Neural cell (in vitro differentiated cells): ENCODE data around the gene KCTD12. TPM values are rescaled to one million over a fixed set of nuclear protein-coding genes. Genes with fewer than 3 reads are reported as not detected.

Experiments
- H2AFZ ChIP-seq: fragments of 200-600, 300-800 bp; sonication (generic), shearing (Covaris generic); 2 replicates; pipeline ENCODE4 v1.6.0; 2014; ENCODE audit warnings: low read depth, mild to moderate bottlenecking, antibody characterized with exemption, low read length, moderate library complexity
- H3F3A ChIP-seq: fragments of 200-600 bp; shearing (Covaris generic); 2 replicates; pipeline ENCODE4 v1.6.1; 2016; ENCODE audit warnings: mild to moderate bottlenecking, moderate library complexity, mixed read lengths, antibody characterized with exemption, low read length; ENCODE audit not compliant: insufficient read depth, poor library complexity, severe bottlenecking
- H3K27ac ChIP-seq: fragments of 200-600, 300-800 bp; sonication (generic), shearing (Covaris generic); 2 replicates; pipeline ENCODE4 v1.5.1; 2014; ENCODE audit warnings: mild to moderate bottlenecking, low read length, moderate library complexity
- H3K27me3 ChIP-seq: fragments of 300-800, 200-600 bp; sonication (generic), shearing (Covaris generic); 2 replicates; pipeline ENCODE4 v1.6.0; 2014; ENCODE audit warnings: mild to moderate bottlenecking, low read depth, low read length, moderate library complexity; ENCODE audit not compliant: insufficient read depth
- H3K36me3 ChIP-seq: fragments of 300-800, 200-600 bp; sonication (generic), shearing (Covaris generic); 2 replicates; pipeline ENCODE4 v1.5.1; 2014; ENCODE audit warnings: mild to moderate bottlenecking, antibody characterized with exemption, low read length, moderate library complexity; ENCODE audit not compliant: insufficient read depth
- H3K4me2 ChIP-seq: fragments of 300-800, 200-600 bp; sonication (generic), shearing (Covaris generic); 2 replicates; pipeline ENCODE4 v1.6.0; 2014; ENCODE audit warnings: mild to moderate bottlenecking, low read length
- H3K4me3 ChIP-seq: fragments of 300-800, 200-600 bp; sonication (generic), shearing (Covaris generic); 2 replicates; pipeline ENCODE4 v1.5.1; 2014; ENCODE audit warnings: mild to moderate bottlenecking, low read length, moderate library complexity
- H3K79me2 ChIP-seq: fragments of 200-600 bp; shearing (Covaris generic); replicated peaks from 2 replicates; pipeline ENCODE4 v1.6.0; 2014; ENCODE audit warnings: mild to moderate bottlenecking, low read length, moderate library complexity; ENCODE audit not compliant: insufficient read depth
- H3K9ac ChIP-seq: fragments of 300-800, 200-600 bp; sonication (generic), shearing (Covaris generic); 2 replicates; pipeline ENCODE4 v1.6.1; 2016; ENCODE audit warnings: mild to moderate bottlenecking, low read length, mixed read lengths
- H3K9me2 ChIP-seq: fragments of 200-600 bp; shearing (Covaris generic); 2 replicates; pipeline ENCODE4 v1.6.1; 2016; ENCODE audit warnings: mild to moderate bottlenecking, low read length, mixed read lengths; ENCODE audit not compliant: insufficient read depth
- H3K9me3 ChIP-seq: fragments of 200-600, 300-800 bp; sonication (generic), shearing (Covaris generic); 2 replicates; pipeline ENCODE4 v1.6.1; 2016; ENCODE audit warnings: mild to moderate bottlenecking, mixed run types, low read length, moderate library complexity, mixed read lengths
- H4K20me1 ChIP-seq: fragments of 200-600 bp; shearing (Covaris generic); 2 replicates; pipeline ENCODE4 v1.6.1; 2016; ENCODE audit warnings: mild to moderate bottlenecking, mixed run types; ENCODE audit not compliant: insufficient read depth
- CTCF ChIP-seq: fragments of 450-650 bp; IDR thresholded peaks from 2 replicates; pipeline ENCODE4 v1.5.1; 2014; ENCODE audit warnings: antibody characterized with exemption, mild to moderate bottlenecking, moderate library complexity; ENCODE audit not compliant: poor library complexity, severe bottlenecking
- EP300 ChIP-seq: fragments of 450-650 bp; conservative IDR thresholded peaks from 2 replicates; pipeline ENCODE4 v1.6.1; 2014; ENCODE audit warnings: antibody characterized with exemption, mild to moderate bottlenecking, moderate library complexity; ENCODE audit not compliant: poor library complexity, severe bottlenecking
- EZH2 ChIP-seq: fragments of 200-600, 300-800 bp; shearing (Covaris generic), sonication (generic); IDR thresholded peaks from 2 replicates; pipeline ENCODE4 v1.6.1; 2014; ENCODE audit warnings: antibody characterized with exemption, low read length, borderline replicate concordance, mild to moderate bottlenecking; ENCODE audit not compliant: insufficient read depth, poor library complexity, severe bottlenecking
- MXI1 ChIP-seq: fragments of 450-650 bp; conservative IDR thresholded peaks from 2 replicates; pipeline ENCODE4 v1.6.1; 2014; ENCODE audit warnings: antibody characterized with exemption, mild to moderate bottlenecking; ENCODE audit not compliant: poor library complexity, severe bottlenecking
- POLR2AphosphoS5 ChIP-seq: IDR thresholded peaks from 2 replicates; pipeline ENCODE4 v1.6.1; 2012
- RAD21 ChIP-seq: fragments of 450-650 bp; conservative IDR thresholded peaks from 2 replicates; pipeline ENCODE4 v1.6.1; 2014; ENCODE audit warnings: antibody characterized with exemption, mild to moderate bottlenecking, moderate library complexity
- REST ChIP-seq: IDR thresholded peaks from 2 replicates; pipeline ENCODE4 v1.6.1; 2012; ENCODE audit warnings: borderline replicate concordance
- SMC3 ChIP-seq: fragments of 450-650 bp; conservative IDR thresholded peaks from 2 replicates; pipeline ENCODE4 v1.6.1; 2014; ENCODE audit warnings: antibody characterized with exemption, mild to moderate bottlenecking, moderate library complexity; ENCODE audit not compliant: poor library complexity
- TAF1 ChIP-seq: IDR thresholded peaks from 2 replicates; pipeline ENCODE4 v1.6.1; 2012; ENCODE audit warnings: low read depth
- polyA plus RNA-seq: library from polyadenylated mRNA; depleted of rRNA; stranded (reverse); fragments of >200 nt; gene quantifications from 2 replicates; pipeline ENCODE4 v1.2.3, GENCODE V29; 2014

Gene KCTD12
- polyA plus RNA-seq, 1 donor from 2014 or later = 2.7 TPM

- H3K27ac ChIP-seq = no peak overlapping the region
- no peaks in the 10 kb centered on the region for H3K27me3 ChIP-seq
- H3K36me3 ChIP-seq = no peaks in the 10 kb centered on the region
- H2AFZ ChIP-seq = no peak overlapping the region
- no peaks in the 10 kb centered on the region for H3F3A ChIP-seq
- H3K4me3 ChIP-seq = no peak overlapping the region
- no peaks in the 10 kb centered on the region for H3K9me2 ChIP-seq
- H3K9ac ChIP-seq = no peak overlapping the region
- H4K20me1 ChIP-seq = no peaks in the 10 kb centered on the region
- TF ChIP-seq TAF1 = no peak
- TF ChIP-seq MXI1 = no peak
- no peak for TF ChIP-seq CTCF
- TF ChIP-seq SMC3 = no peak
- no peak for TF ChIP-seq REST
- no peak for TF ChIP-seq EZH2
- no peak for TF ChIP-seq RAD21
- no peak for TF ChIP-seq EP300
- no peak for TF ChIP-seq POLR2AphosphoS5
- H3K79me2 ChIP-seq = no peaks in the 10 kb centered on the region
- no peak overlapping the region for H3K4me2 ChIP-seq
- H3K9me3 ChIP-seq = no peaks in the 10 kb centered on the region
Measured at GRCh38 chr13:76851961-76852360, 34.2 kb downstream of the KCTD12 start.

GRCh38 chr13:76849493-76849892 lies 36.7 kb downstream of the KCTD12 start:
- TF ChIP-seq MXI1 = no peak
- no peak for TF ChIP-seq REST
- no peak for TF ChIP-seq CTCF
- no peak for TF ChIP-seq SMC3
- TF ChIP-seq EZH2 = no peak
- no peak for TF ChIP-seq EP300
- no peak for TF ChIP-seq TAF1
- TF ChIP-seq POLR2AphosphoS5 = no peak
- no peak for TF ChIP-seq RAD21
- Histone ChIP-seq H3F3A (no peaks in the 10 kb centered on the region), H3K27ac (no peak overlapping the region), H3K4me3 (no peak overlapping the region), H3K36me3 (no peaks in the 10 kb centered on the region), H3K9ac (no peak overlapping the region), H3K4me2 (no peak overlapping the region), H3K9me3 (no peaks in the 10 kb centered on the region), H3K27me3 (no peaks in the 10 kb centered on the region), H3K79me2 (no peaks in the 10 kb centered on the region), H3K9me2 (no peaks in the 10 kb centered on the region), H2AFZ (no peak overlapping the region), H4K20me1 (no peaks in the 10 kb centered on the region)
